Gastrocnemius medialis (tissue), 4 donors: ENCODE data around the gene HSPA12B. TPM values are rescaled to one million over a fixed set of nuclear protein-coding genes. Genes with fewer than 3 reads are reported as not detected.

Experiments
- ATAC-seq, 2 donors: fragments of 150-250 bp; one replicate each; pipeline ENCODE4 v1.9.1; 2016
- DNase-seq, 2 donors: peaks; one replicate each; pipeline ENCODE4 v3.0.0-alpha.2; 2019
- H3K27ac ChIP-seq, 4 donors: fragments of 200-600 bp; sonication (generic); 1 replicate in 1 of 4; 2 replicates in 3 of 4; pipeline ENCODE4 v1.5.1; 2016 to 2018; ENCODE audit warnings: mild to moderate bottlenecking in 2 of 4, moderate library complexity in 1 of 4
- H3K27me3 ChIP-seq, 3 donors: fragments of 200-600 bp; sonication (generic) in 2 of 3; 1 replicate in 1 of 3; 2 replicates in 2 of 3; pipeline versions ENCODE4 v1.5.1 to v1.6.0; 2016 to 2019; ENCODE audit warnings: mild to moderate bottlenecking in 1 of 3, moderate library complexity in 1 of 3
- H3K36me3 ChIP-seq, 2 donors: fragments of 200-600 bp; sonication (generic) in 1 of 2; one replicate each; pipeline ENCODE4 v1.5.1; 2017 to 2018
- H3K4me1 ChIP-seq, 2 donors: fragments of 200-600 bp; sonication (generic) in 1 of 2; one replicate each; pipeline ENCODE4 v1.5.1; 2016 to 2017; ENCODE audit warnings: mild to moderate bottlenecking in 2 of 2
- H3K4me3 ChIP-seq, 4 donors: fragments of 200-600 bp; sonication (generic) in 3 of 4; 1 replicate in 1 of 4; 2 replicates in 3 of 4; pipeline ENCODE4 v1.5.1; 2016 to 2019; ENCODE audit warnings: mild to moderate bottlenecking in 2 of 4
- H3K9me3 ChIP-seq, 3 donors: fragments of 200-600 bp; sonication (generic) in 2 of 3; 1 replicate in 1 of 3; 2 replicates in 2 of 3; pipeline ENCODE4 v1.5.1; 2016 to 2019
- CTCF ChIP-seq, 5 experiments: fragments of 450-650 bp in 3 of 5; fragments of 200-600 bp in 2 of 5; sonication (generic) in 2 of 5; IDR thresholded peaks in 4 of 5; conservative IDR thresholded peaks in 1 of 5; 1 replicate in 4 of 5; 2 replicates in 1 of 5; pipeline ENCODE4 v1.5.1; 2016 to 2019; ENCODE audit warnings: antibody characterized with exemption in 5 of 5, mild to moderate bottlenecking in 3 of 5, moderate library complexity in 3 of 5
- POLR2A ChIP-seq, 2 donors: fragments of 450-650 bp; IDR thresholded peaks; one replicate each; pipeline ENCODE4 v1.6.1; 2017; ENCODE audit warnings: antibody characterized with exemption in 2 of 2, mild to moderate bottlenecking in 2 of 2, moderate library complexity in 2 of 2
- in situ Hi-C, 4 donors: fragments of 200-750 bp; cut with MboI; loops; one replicate each; pipeline versions ENCODE4 v1.15.0 to v1.8.0; 2017; ENCODE audit warnings: low sequenced_read_pairs in 4 of 4
- intact Hi-C: fragments of 100-400 bp; cut with DNase I; formaldehyde crosslinking; loops from one replicate; pipeline ENCODE4 v1.15.1; 2023; ENCODE audit warnings: low total_unique reads
- total RNA-seq, 4 donors: library from RNA; depleted of rRNA; stranded (reverse); fragments of >200 nt; gene quantifications; one replicate each; pipeline versions ENCODE4 v1.1.0 to v1.2.3, GENCODE V29; 2016

The HSPA12B gene
- total RNA-seq, 4 donors from 2014 or later: 3.7 to 8.5 (median 5.8) TPM

- no peaks in the 10 kb centered on the region for H3K9me3 ChIP-seq
- no peak overlapping the region for H3K4me3 ChIP-seq
- no peak for DNase-seq
- intact Hi-C loops (no loop called here), in situ Hi-C loops (no loop called here)
- no peak overlapping the region for H3K27ac ChIP-seq
- H3K4me1 ChIP-seq: no peaks in the 10 kb centered on the region
- H3K27me3 ChIP-seq: peaks cover 0 to 16% (median 9%) of the 10 kb centered on the region in 3 donors
- TF ChIP-seq POLR2A (IDR thresholded peaks at IDR 0.05) (no peak), CTCF (IDR thresholded peaks at IDR 0.05 in 4 of 5, conservative IDR thresholded peaks at IDR 0.05 in 1 of 5) (no peak)
- H3K36me3 ChIP-seq: no peaks in the 10 kb centered on the region
- ATAC-seq: no peak
These were observed 9.5 kb downstream of the HSPA12B start for GRCh38 chr20:3741836-3742458.

DNA sequence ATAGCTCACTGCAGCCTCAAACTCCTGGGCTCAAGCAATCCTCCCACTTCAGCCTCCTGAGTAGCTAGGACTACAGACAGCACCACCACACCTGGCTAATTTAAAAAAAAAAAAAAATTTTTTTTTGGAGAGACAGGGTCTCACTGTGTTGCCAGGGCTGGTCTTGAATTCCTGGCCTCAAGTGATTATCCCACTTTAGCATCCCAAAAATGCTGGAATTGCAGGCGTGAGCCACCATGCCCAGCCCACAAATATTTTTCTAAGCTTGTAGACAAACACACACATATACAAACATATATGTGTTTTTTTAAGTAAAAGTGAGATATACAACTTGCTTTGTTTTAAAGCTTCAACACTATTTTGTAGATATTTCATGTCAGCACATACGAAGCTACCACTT is 10.8 kb downstream of the HSPA12B start:
- ATAC-seq (no peak), DNase-seq (no peak)
- Histone ChIP-seq H3K4me3 (no peak overlapping the region), H3K4me1 (no peaks in the 10 kb centered on the region), H3K36me3 (no peaks in the 10 kb centered on the region), H3K27ac (no peak overlapping the region), H3K27me3 (peaks cover 0 to 16% (median 9%) of the 10 kb centered on the region in 3 donors), H3K9me3 (no peaks in the 10 kb centered on the region)
- intact Hi-C loops (no loop called here), in situ Hi-C loops (no loop called here)
- TF ChIP-seq POLR2A (IDR thresholded peaks at IDR 0.05) (no peak), CTCF (IDR thresholded peaks at IDR 0.05 in 4 of 5, conservative IDR thresholded peaks at IDR 0.05 in 1 of 5) (no peak)

DNA sequence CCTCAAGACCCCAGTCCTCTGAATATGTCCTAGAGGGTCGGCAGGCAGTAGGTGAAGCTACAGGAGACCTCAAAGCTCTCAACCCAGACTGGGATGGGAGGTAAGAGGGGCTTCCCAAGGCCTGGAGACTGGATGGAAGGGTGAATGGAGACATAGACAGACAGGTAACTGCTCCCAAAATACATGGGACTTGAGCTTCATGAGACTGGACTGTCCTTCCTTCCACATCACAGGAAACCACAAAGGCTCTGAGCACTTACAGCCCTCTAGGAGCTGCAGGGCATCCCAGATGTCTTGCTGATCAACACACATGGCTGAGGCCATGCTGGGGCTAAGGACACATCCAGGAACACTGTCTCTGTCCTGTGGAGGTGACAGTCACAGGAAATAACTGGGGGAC is 11.6 kb downstream of the HSPA12B start:
- Histone ChIP-seq H3K4me1 (no peaks in the 10 kb centered on the region), H3K36me3 (no peaks in the 10 kb centered on the region)
- no peak for ATAC-seq

GRCh38 chr20:3744806-3745685 is 12.6 kb downstream of the HSPA12B start:
- in situ Hi-C loops (no loop called here), intact Hi-C loops (no loop called here)
- no peak for TF ChIP-seq CTCF (IDR thresholded peaks at IDR 0.05 in 4 of 5, conservative IDR thresholded peaks at IDR 0.05 in 1 of 5)
- no peak for TF ChIP-seq POLR2A (IDR thresholded peaks at IDR 0.05)
- no peak for ATAC-seq
- H3K27me3 ChIP-seq: peaks cover 3 to 20% (median 13%) of the 10 kb centered on the region in 3 donors
- peak in 1 of 2 donors; percentile 26 for DNase-seq
- no peaks in the 10 kb centered on the region for H3K36me3 ChIP-seq
- H3K9me3 ChIP-seq: no peaks in the 10 kb centered on the region
- no peak overlapping the region for H3K4me3 ChIP-seq
- no peaks in the 10 kb centered on the region for H3K4me1 ChIP-seq
- no peak overlapping the region for H3K27ac ChIP-seq

More for the DNA sequence above, 11.6 kb downstream of the HSPA12B start:
- intact Hi-C loops: no loop called here
- DNase-seq: no peak
- in situ Hi-C loops: no loop called here
- Histone ChIP-seq H3K27ac (no peak overlapping the region), H3K27me3 (peaks cover 2 to 16% (median 9%) of the 10 kb centered on the region in 3 donors), H3K4me3 (no peak overlapping the region), H3K9me3 (no peaks in the 10 kb centered on the region)
- TF ChIP-seq CTCF (IDR thresholded peaks at IDR 0.05 in 4 of 5, conservative IDR thresholded peaks at IDR 0.05 in 1 of 5) (no peak), POLR2A (IDR thresholded peaks at IDR 0.05) (no peak)
